Measurements from ENCODE around the gene C6orf89. TPM values are rescaled to one million over a fixed set of nuclear protein-coding genes. Genes with fewer than 3 reads are reported as not detected.

C6orf89 gene
- total RNA-seq, 2 experiments from 2014 or later, result 24.7 to 29.8 TPM

- Mint-ChIP-seq H3K27ac (no peak overlapping the region), H3K36me3 (ENCODE audit: low read depth) (peaks cover 21% of the 10 kb centered on the region), H3K4me1 (ENCODE audit: low read depth) (peaks cover 42% of the 10 kb centered on the region), H3K9me3 (no peaks in the 10 kb centered on the region), H3K4me3 (no peak overlapping the region), H3K27me3 (no peaks in the 10 kb centered on the region)
- no peak for TF ChIP-seq CTCF (IDR thresholded peaks at IDR 0.05)
- DNase-seq (no peak), ATAC-seq (no peak)
- POLR2A ChIA-PET, result no interaction called here
- intact Hi-C loops (cut with micrococcal nuclease), result no loop called here
- CTCF ChIA-PET, result interaction anchor here (0.7 to 2.4 kb wide), 3 partner anchors 10 to 42 kb away, joined by 3 to 7 read pairs (median 6); partner anchors contain the start of genes C6orf89 and PPIL1
Observed at GRCh38 chr6:36915599-36915998, 29.8 kb downstream of the C6orf89 start.

GRCh38 chr6:36916126-36916525 lies 30.4 kb downstream of the C6orf89 start:
- CTCF ChIA-PET, result interaction anchor here (0.7 to 1.3 kb wide), 2 partner anchors 10 to 30 kb away, joined by 3 to 6 read pairs; partner anchors contain the start of gene C6orf89
- TF ChIP-seq CTCF (IDR thresholded peaks at IDR 0.05), result no peak
- Mint-ChIP-seq H3K36me3 (ENCODE audit: low read depth) (peaks cover 24% of the 10 kb centered on the region), H3K27ac (no peak overlapping the region), H3K27me3 (no peaks in the 10 kb centered on the region), H3K9me3 (no peaks in the 10 kb centered on the region), H3K4me1 (ENCODE audit: low read depth) (peaks cover 42% of the 10 kb centered on the region), H3K4me3 (no peak overlapping the region)
- POLR2A ChIA-PET, result no interaction called here
- intact Hi-C loops (cut with micrococcal nuclease), result no loop called here
- ATAC-seq (no peak), DNase-seq (no peak)

- no peak for TF ChIP-seq CTCF (IDR thresholded peaks at IDR 0.05)
- Mint-ChIP-seq H3K27ac (no peak overlapping the region), H3K27me3 (no peaks in the 10 kb centered on the region), H3K36me3 (ENCODE audit: low read depth) (peaks cover 27% of the 10 kb centered on the region), H3K9me3 (no peaks in the 10 kb centered on the region), H3K4me3 (no peak overlapping the region), H3K4me1 (ENCODE audit: low read depth) (peaks cover 30% of the 10 kb centered on the region)
- ChIA-PET POLR2A (interaction anchor here (1.0 kb wide), 1 partner anchor 10 kb away, joined by 3 read pairs; no protein-coding TSS in a partner anchor), CTCF (interaction anchor here (1.2 kb wide), 1 partner anchor 100 kb away, joined by 3 read pairs; no protein-coding TSS in a partner anchor)
- no peak for ATAC-seq
- intact Hi-C loops (cut with micrococcal nuclease), result no loop called here
- no peak for DNase-seq
Observed at GRCh38 chr6:36917541-36918193, 31.9 kb downstream of the C6orf89 start.

GRCh38 chr6:36920049-36920448 lies 34.3 kb downstream of the C6orf89 start:
- peaks cover 19% of the 10 kb centered on the region for H3K36me3 Mint-ChIP-seq (ENCODE audit: low read depth)
- H3K4me3 Mint-ChIP-seq, result no peak overlapping the region
- H3K4me1 Mint-ChIP-seq (ENCODE audit: low read depth), result peaks cover 14% of the 10 kb centered on the region
- CTCF ChIA-PET, result interaction anchor here (0.6 kb wide), 1 partner anchor 10 kb away, joined by 3 read pairs; no protein-coding TSS in a partner anchor
- no peak for DNase-seq
- H3K27ac Mint-ChIP-seq, result no peak overlapping the region
- no peaks in the 10 kb centered on the region for H3K9me3 Mint-ChIP-seq
- POLR2A ChIA-PET, result no interaction called here
- no peak for TF ChIP-seq CTCF (IDR thresholded peaks at IDR 0.05)
- no peaks in the 10 kb centered on the region for H3K27me3 Mint-ChIP-seq
- ATAC-seq, result no peak
- intact Hi-C loops (cut with micrococcal nuclease), result no loop called here

GRCh38 chr6:36920546-36920945 lies 34.8 kb downstream of the C6orf89 start:
- CTCF ChIA-PET, result no interaction called here
- Mint-ChIP-seq H3K27ac (no peak overlapping the region), H3K9me3 (no peaks in the 10 kb centered on the region), H3K4me1 (ENCODE audit: low read depth) (peaks cover 16% of the 10 kb centered on the region), H3K36me3 (ENCODE audit: low read depth) (peaks cover 15% of the 10 kb centered on the region), H3K27me3 (no peaks in the 10 kb centered on the region), H3K4me3 (no peak overlapping the region)
- DNase-seq (no peak), ATAC-seq (no peak)
- POLR2A ChIA-PET, result no interaction called here
- no peak for TF ChIP-seq CTCF (IDR thresholded peaks at IDR 0.05)
- intact Hi-C loops (cut with micrococcal nuclease), result no loop called here

Data from activated CD8-positive, alpha-beta T cell treated with anti-CD3 and anti-CD28 coated beads for 36 hours (primary cell).